ENCODE measurements around the gene TEX55. TPM values are rescaled to one million over a fixed set of nuclear protein-coding genes. Genes with fewer than 3 reads are reported as not detected.
"Not testable (repeated sequence)": the region's sequence is repeated elsewhere in the genome, so short reads cannot be mapped to it uniquely, and the experiment has no call there.

Gene TEX55
- total RNA-seq, 2 experiments from 2014 or later = not detected

- H3K4me3 Mint-ChIP-seq; H3K9me3 Mint-ChIP-seq; H3K27me3 Mint-ChIP-seq (ENCODE audit: low read depth); DNase-seq; H3K27ac Mint-ChIP-seq; intact Hi-C loops (cut with micrococcal nuclease); H3K36me3 Mint-ChIP-seq (ENCODE audit: low read depth); H3K4me1 Mint-ChIP-seq (ENCODE audit: low read depth): not testable (repeated sequence)
- CTCF ChIA-PET = interaction anchor here (1.3 kb wide), 1 partner anchor 102 kb away, joined by 3 read pairs; no protein-coding TSS in a partner anchor
These were observed 6.6 kb upstream of the TEX55 start for GRCh38 chr3:119139360-119139759.

GRCh38 chr3:119140466-119140865 is 5.5 kb upstream of the TEX55 start:
- H3K9me3 Mint-ChIP-seq = no peaks in the 10 kb centered on the region
- CTCF ChIA-PET = interaction anchor here (1.3 kb wide), 1 partner anchor 101 kb away, joined by 3 read pairs; no protein-coding TSS in a partner anchor
- no peak overlapping the region for H3K4me3 Mint-ChIP-seq
- H3K36me3 Mint-ChIP-seq (ENCODE audit: low read depth) = no peaks in the 10 kb centered on the region
- no peaks in the 10 kb centered on the region for H3K27me3 Mint-ChIP-seq (ENCODE audit: low read depth)
- no peak overlapping the region for H3K27ac Mint-ChIP-seq
- H3K4me1 Mint-ChIP-seq (ENCODE audit: low read depth) = peaks cover 2% of the 10 kb centered on the region
- no peak for DNase-seq
- intact Hi-C loops (cut with micrococcal nuclease) = no loop called here

- intact Hi-C loops (cut with micrococcal nuclease) = loop anchor here (1.0 kb wide), 4 partner anchors 96 to 536 kb away; no protein-coding TSS in a partner anchor
- CTCF ChIA-PET = interaction anchor here (0.9 to 4.7 kb wide), 15 partner anchors 15 to 536 kb away, joined by 3 to 89 read pairs (median 4); partner anchors contain the start of genes B4GALT4 and CD80
- H3K27me3 Mint-ChIP-seq (ENCODE audit: low read depth) = no peaks in the 10 kb centered on the region
- no peak for DNase-seq
- H3K36me3 Mint-ChIP-seq (ENCODE audit: low read depth) = no peaks in the 10 kb centered on the region
- H3K4me3 Mint-ChIP-seq = no peak overlapping the region
- no peaks in the 10 kb centered on the region for H3K9me3 Mint-ChIP-seq
- H3K4me1 Mint-ChIP-seq (ENCODE audit: low read depth) = peaks cover 5% of the 10 kb centered on the region
- H3K27ac Mint-ChIP-seq = no peak overlapping the region
These were observed 851 bp upstream of the TEX55 start for GRCh38 chr3:119145128-119145499.

- Mint-ChIP-seq H3K4me3 (no peak overlapping the region), H3K27ac (no peak overlapping the region), H3K27me3 (ENCODE audit: low read depth) (no peaks in the 10 kb centered on the region), H3K9me3 (no peaks in the 10 kb centered on the region), H3K36me3 (ENCODE audit: low read depth) (no peaks in the 10 kb centered on the region), H3K4me1 (ENCODE audit: low read depth) (peaks cover 5% of the 10 kb centered on the region)
- CTCF ChIA-PET = interaction anchor here (1.0 to 4.7 kb wide), 9 partner anchors 22 to 534 kb away, joined by 3 to 89 read pairs (median 3); partner anchors contain the start of gene B4GALT4
- intact Hi-C loops (cut with micrococcal nuclease) = no loop called here
- DNase-seq = no peak
These were observed 812 bp downstream of the TEX55 start for GRCh38 chr3:119146578-119147375.

- peaks cover 5% of the 10 kb centered on the region for H3K4me1 Mint-ChIP-seq (ENCODE audit: low read depth)
- H3K9me3 Mint-ChIP-seq = no peaks in the 10 kb centered on the region
- no peak overlapping the region for H3K27ac Mint-ChIP-seq
- DNase-seq = no peak
- H3K4me3 Mint-ChIP-seq = no peak overlapping the region
- H3K27me3 Mint-ChIP-seq (ENCODE audit: low read depth) = no peaks in the 10 kb centered on the region
- no peaks in the 10 kb centered on the region for H3K36me3 Mint-ChIP-seq (ENCODE audit: low read depth)
- intact Hi-C loops (cut with micrococcal nuclease) = no loop called here
- CTCF ChIA-PET = interaction anchor here (1.0 to 4.7 kb wide), 3 partner anchors 93 to 127 kb away, joined by 3 to 89 read pairs (median 12); partner anchors contain the start of gene B4GALT4
These were observed 1.5 kb downstream of the TEX55 start for GRCh38 chr3:119147494-119147893.

- CTCF ChIA-PET = interaction anchor here (0.8 to 1.5 kb wide), 6 partner anchors 63 to 264 kb away, joined by 3 to 8 read pairs (median 4); partner anchors contain the start of gene IGSF11
- H3K4me1 Mint-ChIP-seq (ENCODE audit: low read depth) = peaks cover 5% of the 10 kb centered on the region
- no peaks in the 10 kb centered on the region for H3K36me3 Mint-ChIP-seq (ENCODE audit: low read depth)
- no peak overlapping the region for H3K4me3 Mint-ChIP-seq
- no peak overlapping the region for H3K27ac Mint-ChIP-seq
- peaks cover 5% of the 10 kb centered on the region for H3K9me3 Mint-ChIP-seq
- intact Hi-C loops (cut with micrococcal nuclease) = no loop called here
- no peaks in the 10 kb centered on the region for H3K27me3 Mint-ChIP-seq (ENCODE audit: low read depth)
- no peak for DNase-seq
These were observed 2.7 kb downstream of the TEX55 start for GRCh38 chr3:119148493-119149180.

- Mint-ChIP-seq H3K4me1 (ENCODE audit: low read depth) (peaks cover 5% of the 10 kb centered on the region), H3K9me3 (peaks cover 14% of the 10 kb centered on the region), H3K27ac (no peak overlapping the region), H3K27me3 (ENCODE audit: low read depth) (no peaks in the 10 kb centered on the region), H3K36me3 (ENCODE audit: low read depth) (peaks cover 6% of the 10 kb centered on the region), H3K4me3 (no peak overlapping the region)
- DNase-seq = no peak
- CTCF ChIA-PET = interaction anchor here (0.8 to 1.5 kb wide), 6 partner anchors 62 to 265 kb away, joined by 3 to 8 read pairs (median 4); partner anchors contain the start of gene IGSF11
- intact Hi-C loops (cut with micrococcal nuclease) = no loop called here
These were observed 3.5 kb downstream of the TEX55 start for GRCh38 chr3:119149484-119149883.

- CTCF ChIA-PET = interaction anchor here (0.7 to 2.3 kb wide), 2 partner anchors 84 to 196 kb away, joined by 5 to 7 read pairs; partner anchors contain the start of gene B4GALT4
- H3K9me3 Mint-ChIP-seq = peaks cover 27% of the 10 kb centered on the region
- peaks cover 9% of the 10 kb centered on the region for H3K36me3 Mint-ChIP-seq (ENCODE audit: low read depth)
- H3K4me1 Mint-ChIP-seq (ENCODE audit: low read depth) = no peaks in the 10 kb centered on the region
- no peaks in the 10 kb centered on the region for H3K27me3 Mint-ChIP-seq (ENCODE audit: low read depth)
- intact Hi-C loops (cut with micrococcal nuclease) = no loop called here
- H3K4me3 Mint-ChIP-seq = no peak overlapping the region
- no peak overlapping the region for H3K27ac Mint-ChIP-seq
- no peak for DNase-seq
These were observed 10.9 kb downstream of the TEX55 start for GRCh38 chr3:119156868-119157267.

- CTCF ChIA-PET = interaction anchor here (2.3 kb wide), 1 partner anchor 83 kb away, joined by 7 read pairs; the partner anchor contains the start of gene B4GALT4
- peaks cover 1% of the 10 kb centered on the region for H3K27me3 Mint-ChIP-seq (ENCODE audit: low read depth)
- intact Hi-C loops (cut with micrococcal nuclease) = no loop called here
- no peak for DNase-seq
- peaks cover 26% of the 10 kb centered on the region for H3K9me3 Mint-ChIP-seq
- H3K4me3 Mint-ChIP-seq = no peak overlapping the region
- H3K27ac Mint-ChIP-seq = no peak overlapping the region
- H3K4me1 Mint-ChIP-seq (ENCODE audit: low read depth) = no peaks in the 10 kb centered on the region
- H3K36me3 Mint-ChIP-seq (ENCODE audit: low read depth) = peaks cover 9% of the 10 kb centered on the region
These were observed 12.0 kb downstream of the TEX55 start for GRCh38 chr3:119157971-119158370.

GRCh38 chr3:119160361-119160760 is 14.4 kb downstream of the TEX55 start:
- DNase-seq = no peak
- peaks cover 1% of the 10 kb centered on the region for H3K27me3 Mint-ChIP-seq (ENCODE audit: low read depth)
- no peaks in the 10 kb centered on the region for H3K36me3 Mint-ChIP-seq (ENCODE audit: low read depth)
- CTCF ChIA-PET = interaction anchor here (1.6 kb wide), 1 partner anchor 81 kb away, joined by 5 read pairs; no protein-coding TSS in a partner anchor
- peaks cover 6% of the 10 kb centered on the region for H3K9me3 Mint-ChIP-seq
- intact Hi-C loops (cut with micrococcal nuclease) = no loop called here
- no peaks in the 10 kb centered on the region for H3K4me1 Mint-ChIP-seq (ENCODE audit: low read depth)
- no peak overlapping the region for H3K27ac Mint-ChIP-seq
- H3K4me3 Mint-ChIP-seq = no peak overlapping the region

GRCh38 chr3:119160815-119161214 is 14.8 kb downstream of the TEX55 start:
- intact Hi-C loops (cut with micrococcal nuclease) = no loop called here
- CTCF ChIA-PET = interaction anchor here (1.6 kb wide), 1 partner anchor 80 kb away, joined by 5 read pairs; no protein-coding TSS in a partner anchor
- H3K36me3 Mint-ChIP-seq (ENCODE audit: low read depth) = no peaks in the 10 kb centered on the region

GRCh38 chr3:119161240-119161639 is 15.3 kb downstream of the TEX55 start:
- intact Hi-C loops (cut with micrococcal nuclease) = no loop called here
- Mint-ChIP-seq H3K27ac (no peak overlapping the region), H3K9me3 (peaks cover 4% of the 10 kb centered on the region), H3K4me1 (ENCODE audit: low read depth) (no peaks in the 10 kb centered on the region), H3K27me3 (ENCODE audit: low read depth) (peaks cover 1% of the 10 kb centered on the region), H3K4me3 (no peak overlapping the region), H3K36me3 (ENCODE audit: low read depth) (no peaks in the 10 kb centered on the region)
- no peak for DNase-seq
- CTCF ChIA-PET = interaction anchor here (1.6 kb wide), 1 partner anchor 80 kb away, joined by 5 read pairs; no protein-coding TSS in a partner anchor

More at GRCh38 chr3:119160815-119161214, 14.8 kb downstream of the TEX55 start:
- DNase-seq = no peak
- Mint-ChIP-seq H3K27me3 (ENCODE audit: low read depth) (peaks cover 1% of the 10 kb centered on the region), H3K9me3 (peaks cover 4% of the 10 kb centered on the region), H3K4me1 (ENCODE audit: low read depth) (no peaks in the 10 kb centered on the region), H3K4me3 (no peak overlapping the region), H3K27ac (no peak overlapping the region)

All from activated naive CD4-positive, alpha-beta T cell treated with anti-CD3 and anti-CD28 coated beads for 36 hours (primary cell).